ENCODE measurements around the gene PLXNA2. TPM values are rescaled to one million over a fixed set of nuclear protein-coding genes. Genes with fewer than 3 reads are reported as not detected.

Gene PLXNA2
- total RNA-seq, 4 donors from 2014 or later, result 19.8 to 41.6 (median 27.9) TPM

GRCh38 chr1:208278638-208279037 lies 34.5 kb upstream of the PLXNA2 start:
- Histone ChIP-seq H3K4me3 (no peak overlapping the region), H3K36me3 (no peaks in the 10 kb centered on the region), H3K4me1 (no peaks in the 10 kb centered on the region), H3K27me3 (peaks cover 0 to 13% (median 0%) of the 10 kb centered on the region in 4 donors), H3K9me3 (no peaks in the 10 kb centered on the region), H3K27ac (replicated peaks in 1 of 4) (no peak overlapping the region)
- intact Hi-C loops (cut with DNase I), result no loop called here
- no peak for DNase-seq (ENCODE audit: extremely low spot score)
- TF ChIP-seq POLR2A (IDR thresholded peaks at IDR 0.05; ENCODE audit: low read depth), result no peak
- no peak for TF ChIP-seq EP300 (IDR thresholded peaks at IDR 0.05)
- TF ChIP-seq CTCF (IDR thresholded peaks at IDR 0.05), result no peak
- no peak for TF ChIP-seq POLR2AphosphoS5 (IDR thresholded peaks at IDR 0.05)
- 50% methylated on average over 1 of the region's 1 CpG for WGBS

GRCh38 chr1:208276757-208277435 lies 32.7 kb upstream of the PLXNA2 start:
- no peak for TF ChIP-seq EP300 (IDR thresholded peaks at IDR 0.05)
- no peak for TF ChIP-seq CTCF (IDR thresholded peaks at IDR 0.05)
- TF ChIP-seq POLR2A (IDR thresholded peaks at IDR 0.05; ENCODE audit: low read depth), result no peak
- TF ChIP-seq POLR2AphosphoS5 (IDR thresholded peaks at IDR 0.05), result no peak
- Histone ChIP-seq H3K27ac (replicated peaks in 1 of 4) (no peak overlapping the region), H3K9me3 (no peaks in the 10 kb centered on the region), H3K36me3 (no peaks in the 10 kb centered on the region), H3K4me1 (no peaks in the 10 kb centered on the region), H3K4me3 (no peak overlapping the region), H3K27me3 (peaks cover 0 to 13% (median 0%) of the 10 kb centered on the region in 4 donors)
- no peak for DNase-seq (ENCODE audit: extremely low spot score)
- intact Hi-C loops (cut with DNase I), result no loop called here
- 84% methylated on average over 3 of the region's 3 CpGs for whole genome bisulfite sequencing

- no peak overlapping the region for H3K4me3 ChIP-seq
- no peak overlapping the region for H3K27ac ChIP-seq (replicated peaks in 1 of 4)
- peaks cover 0 to 9% (median 0%) of the 10 kb centered on the region in 4 donors for H3K27me3 ChIP-seq
- TF ChIP-seq POLR2AphosphoS5 (IDR thresholded peaks at IDR 0.05), result no peak
- TF ChIP-seq CTCF (IDR thresholded peaks at IDR 0.05), result no peak
- no peak for TF ChIP-seq POLR2A (IDR thresholded peaks at IDR 0.05; ENCODE audit: low read depth)
- TF ChIP-seq EP300 (IDR thresholded peaks at IDR 0.05), result no peak
- H3K4me1 ChIP-seq, result no peaks in the 10 kb centered on the region
- intact Hi-C loops (cut with DNase I), result no loop called here
- H3K9me3 ChIP-seq, result no peaks in the 10 kb centered on the region
- 74% methylated on average over 2 of the region's 2 CpGs for WGBS
- no peaks in the 10 kb centered on the region for H3K36me3 ChIP-seq
- no peak for DNase-seq (ENCODE audit: extremely low spot score)
Measured at GRCh38 chr1:208275083-208275482, 30.9 kb upstream of the PLXNA2 start.

GRCh38 chr1:208273386-208274017 lies 29.3 kb upstream of the PLXNA2 start:
- Histone ChIP-seq H3K4me1 (peaks cover 0 to 4% (median 2%) of the 10 kb centered on the region in 4 donors), H3K27me3 (peaks cover 0 to 14% (median 0%) of the 10 kb centered on the region in 4 donors), H3K36me3 (no peaks in the 10 kb centered on the region), H3K4me3 (no peak overlapping the region), H3K27ac (replicated peaks in 1 of 4) (no peak overlapping the region), H3K9me3 (no peaks in the 10 kb centered on the region)
- intact Hi-C loops (cut with DNase I), result no loop called here
- TF ChIP-seq EP300 (IDR thresholded peaks at IDR 0.05) (no peak), CTCF (IDR thresholded peaks at IDR 0.05) (no peak), POLR2A (IDR thresholded peaks at IDR 0.05; ENCODE audit: low read depth) (no peak), POLR2AphosphoS5 (IDR thresholded peaks at IDR 0.05) (no peak)
- no peak for DNase-seq (ENCODE audit: extremely low spot score)
- 95% methylated on average over 6 of the region's 6 CpGs for WGBS
